ENCODE results near the gene SETD3.

GRCh38 chr14:99450266-99450665 lies 30.4 kb downstream of the SETD3 start:
- TF ChIP-seq CTCF (IDR thresholded peaks at IDR 0.05) (no peak), POLR2A (IDR thresholded peaks at IDR 0.05) (no peak)
